KMS-11 (cell line): ENCODE results near the gene PLEKHG1.

Source experiments
- H2AFZ ChIP-seq: fragments of 200-600 bp; sonication (generic); 2 replicates; pipeline ENCODE4 v1.6.1; 2016; ENCODE audit warnings: antibody characterized with exemption, mixed run types, low read depth
- H3K27ac ChIP-seq: fragments of 200-600 bp; sonication (generic); 2 replicates; pipeline ENCODE4 v1.6.1; 2016; ENCODE audit warnings: mild to moderate bottlenecking, mixed run types
- H3K27me3 ChIP-seq: fragments of 200-600 bp; sonication (generic); 2 replicates; pipeline ENCODE4 v1.6.1; 2017; ENCODE audit warnings: mild to moderate bottlenecking, low read depth, mixed run types, moderate library complexity; ENCODE audit not compliant: insufficient read depth
- H3K36me3 ChIP-seq: fragments of 200-600 bp; sonication (generic); 2 replicates; pipeline ENCODE4 v1.6.1; 2017; ENCODE audit warnings: mild to moderate bottlenecking, mixed run types; ENCODE audit not compliant: insufficient read depth
- H3K4me1 ChIP-seq: fragments of 200-600 bp; sonication (generic); 2 replicates; pipeline ENCODE4 v1.6.1; 2016; ENCODE audit warnings: mild to moderate bottlenecking, low read depth, mixed run types; ENCODE audit not compliant: poor library complexity, severe bottlenecking
- H3K4me2 ChIP-seq: fragments of 200-600 bp; sonication (generic); 2 replicates; pipeline ENCODE4 v1.7.0; 2016; ENCODE audit warnings: mild to moderate bottlenecking, mixed run types
- H3K4me3 ChIP-seq: fragments of 200-600 bp; sonication (generic); IDR thresholded peaks from 2 replicates; pipeline ENCODE4 v1.6.1; 2017; ENCODE audit warnings: low read depth, low read length, mixed read lengths; ENCODE audit not compliant: insufficient read depth
- H3K79me2 ChIP-seq: fragments of 200-600 bp; sonication (generic); 2 replicates; pipeline ENCODE4 v1.6.1; 2016; ENCODE audit warnings: low read depth, mixed run types; ENCODE audit not compliant: insufficient read depth
- H3K9ac ChIP-seq: fragments of 200-600 bp; sonication (generic); 2 replicates; pipeline ENCODE4 v1.6.1; 2016; ENCODE audit warnings: mild to moderate bottlenecking, mixed run types
- H4K20me1 ChIP-seq: fragments of 200-600 bp; sonication (generic); 2 replicates; pipeline ENCODE4 v1.6.1; 2016; ENCODE audit warnings: mild to moderate bottlenecking, mixed run types; ENCODE audit not compliant: insufficient read depth
- TF ChIP-seq, protein P1 (sequence below): fragments of 200-600 bp; sonication (generic); conservative IDR thresholded peaks from 2 replicates; pipeline ENCODE4 v1.6.1; 2017; ENCODE audit warnings: low read depth, mild to moderate bottlenecking, antibody characterized with exemption, low read length, moderate library complexity, mixed read lengths

Gene PLEKHG1

DNA sequence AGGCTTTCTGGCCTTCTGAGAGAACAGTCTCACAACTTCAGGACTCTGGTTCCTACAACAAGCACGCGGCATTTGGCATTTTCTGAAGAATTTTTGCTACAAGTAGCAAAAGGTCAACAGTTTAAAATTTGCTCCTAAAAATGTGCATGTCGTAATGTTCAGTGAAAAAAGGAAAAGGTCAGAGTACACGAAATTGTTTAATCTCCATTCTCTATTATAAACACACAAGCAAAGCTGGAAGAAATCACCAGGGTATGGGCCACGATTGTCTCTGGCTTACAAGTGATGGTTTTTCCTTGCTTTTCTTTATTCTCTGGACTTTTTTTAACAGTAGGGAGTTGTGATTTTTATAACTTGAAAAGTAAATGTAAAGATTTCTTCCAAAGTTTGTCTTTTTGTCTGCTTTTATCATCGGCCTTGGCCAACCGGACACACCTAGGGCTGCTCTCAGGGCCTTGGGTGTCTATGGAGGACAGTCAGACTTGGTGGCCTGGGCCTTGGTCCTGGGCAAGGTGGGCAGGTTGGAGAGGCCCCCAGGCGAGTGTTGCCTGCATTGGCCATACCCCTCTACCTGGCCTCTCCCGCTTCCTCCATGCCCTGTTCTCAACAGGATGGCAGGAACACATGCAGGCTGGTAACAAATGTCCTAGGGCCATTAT, 32.4 kb downstream of the PLEKHG1 start:
- H3K79me2 ChIP-seq, result no peaks in the 10 kb centered on the region
- H3K36me3 ChIP-seq, result no peaks in the 10 kb centered on the region
- H3K27me3 ChIP-seq, result no peaks in the 10 kb centered on the region
- H3K4me3 ChIP-seq, result no peak overlapping the region
- no peak overlapping the region for H2AFZ ChIP-seq
- no peak overlapping the region for H3K27ac ChIP-seq
- TF ChIP-seq, protein P1, sequence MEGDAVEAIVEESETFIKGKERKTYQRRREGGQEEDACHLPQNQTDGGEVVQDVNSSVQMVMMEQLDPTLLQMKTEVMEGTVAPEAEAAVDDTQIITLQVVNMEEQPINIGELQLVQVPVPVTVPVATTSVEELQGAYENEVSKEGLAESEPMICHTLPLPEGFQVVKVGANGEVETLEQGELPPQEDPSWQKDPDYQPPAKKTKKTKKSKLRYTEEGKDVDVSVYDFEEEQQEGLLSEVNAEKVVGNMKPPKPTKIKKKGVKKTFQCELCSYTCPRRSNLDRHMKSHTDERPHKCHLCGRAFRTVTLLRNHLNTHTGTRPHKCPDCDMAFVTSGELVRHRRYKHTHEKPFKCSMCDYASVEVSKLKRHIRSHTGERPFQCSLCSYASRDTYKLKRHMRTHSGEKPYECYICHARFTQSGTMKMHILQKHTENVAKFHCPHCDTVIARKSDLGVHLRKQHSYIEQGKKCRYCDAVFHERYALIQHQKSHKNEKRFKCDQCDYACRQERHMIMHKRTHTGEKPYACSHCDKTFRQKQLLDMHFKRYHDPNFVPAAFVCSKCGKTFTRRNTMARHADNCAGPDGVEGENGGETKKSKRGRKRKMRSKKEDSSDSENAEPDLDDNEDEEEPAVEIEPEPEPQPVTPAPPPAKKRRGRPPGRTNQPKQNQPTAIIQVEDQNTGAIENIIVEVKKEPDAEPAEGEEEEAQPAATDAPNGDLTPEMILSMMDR, result no peak
- no peaks in the 10 kb centered on the region for H4K20me1 ChIP-seq
- H3K4me1 ChIP-seq, result no peaks in the 10 kb centered on the region
- H3K9ac ChIP-seq, result no peak overlapping the region
- no peak overlapping the region for H3K4me2 ChIP-seq

DNA sequence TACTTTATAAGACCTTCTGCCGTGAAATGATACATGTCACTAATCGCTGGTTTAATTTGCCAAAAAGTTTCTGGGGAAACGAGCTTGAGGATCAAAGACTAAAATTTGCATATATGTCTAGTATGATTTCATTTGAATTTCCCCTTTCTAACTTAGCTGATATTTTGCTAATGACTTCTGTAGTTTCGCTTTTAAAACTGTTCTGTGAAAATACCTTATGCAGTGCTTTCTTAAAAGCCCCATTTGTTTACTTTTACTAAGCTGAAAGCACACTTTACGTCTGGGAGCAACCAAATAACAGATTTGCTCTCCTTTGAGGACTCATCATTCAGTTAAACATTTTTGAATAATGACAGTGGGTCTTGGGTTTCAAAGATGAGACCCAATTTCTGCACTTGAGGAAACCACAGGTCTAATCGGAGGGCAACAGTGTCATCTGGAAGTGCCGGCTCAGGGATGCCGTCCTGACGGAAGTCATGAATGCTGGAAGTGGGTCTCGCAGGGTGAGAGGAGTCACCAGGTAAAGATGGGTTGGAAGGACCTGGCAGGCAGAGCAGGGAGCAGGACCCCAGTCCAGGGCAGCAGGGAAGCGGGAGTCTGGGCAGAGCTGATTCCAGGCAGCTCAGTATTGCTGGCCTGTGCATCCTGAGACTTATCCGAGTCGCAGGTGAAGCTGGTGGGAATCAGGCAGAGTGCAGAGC, 33.2 kb downstream of the PLEKHG1 start:
- H3K4me1 ChIP-seq, result no peaks in the 10 kb centered on the region
- H3K79me2 ChIP-seq, result no peaks in the 10 kb centered on the region
- H3K4me2 ChIP-seq, result no peak overlapping the region
- TF ChIP-seq, protein P1, result no peak
- H3K9ac ChIP-seq, result no peak overlapping the region
- H3K4me3 ChIP-seq, result no peak overlapping the region
- no peaks in the 10 kb centered on the region for H3K36me3 ChIP-seq
- no peak overlapping the region for H3K27ac ChIP-seq
- no peak overlapping the region for H2AFZ ChIP-seq
- no peaks in the 10 kb centered on the region for H3K27me3 ChIP-seq
- H4K20me1 ChIP-seq, result no peaks in the 10 kb centered on the region

DNA sequence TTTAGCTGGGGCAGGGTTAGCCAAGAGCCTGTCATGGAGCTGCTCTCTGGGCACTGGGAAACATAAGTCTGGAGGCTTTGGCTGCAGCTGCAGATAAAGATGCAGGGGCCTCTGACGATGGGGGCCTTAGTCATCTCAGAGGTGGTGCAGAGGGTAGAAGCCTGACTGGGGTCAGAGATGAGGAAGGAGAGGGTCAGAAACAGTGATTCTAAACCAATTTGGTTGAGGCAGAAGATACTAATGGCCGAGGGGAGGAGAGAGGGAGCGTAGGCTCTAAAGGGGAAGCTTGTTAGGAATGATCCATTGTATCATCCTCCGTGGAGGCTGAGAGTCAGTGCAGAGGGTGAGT, 33.8 kb downstream of the PLEKHG1 start:
- Histone ChIP-seq H3K36me3 (no peaks in the 10 kb centered on the region), H3K4me1 (no peaks in the 10 kb centered on the region), H4K20me1 (no peaks in the 10 kb centered on the region), H3K27me3 (no peaks in the 10 kb centered on the region), H3K9ac (no peak overlapping the region), H3K4me3 (no peak overlapping the region), H2AFZ (no peak overlapping the region), H3K79me2 (no peaks in the 10 kb centered on the region), H3K4me2 (no peak overlapping the region), H3K27ac (no peak overlapping the region)
- TF ChIP-seq, protein P1, result no peak

DNA sequence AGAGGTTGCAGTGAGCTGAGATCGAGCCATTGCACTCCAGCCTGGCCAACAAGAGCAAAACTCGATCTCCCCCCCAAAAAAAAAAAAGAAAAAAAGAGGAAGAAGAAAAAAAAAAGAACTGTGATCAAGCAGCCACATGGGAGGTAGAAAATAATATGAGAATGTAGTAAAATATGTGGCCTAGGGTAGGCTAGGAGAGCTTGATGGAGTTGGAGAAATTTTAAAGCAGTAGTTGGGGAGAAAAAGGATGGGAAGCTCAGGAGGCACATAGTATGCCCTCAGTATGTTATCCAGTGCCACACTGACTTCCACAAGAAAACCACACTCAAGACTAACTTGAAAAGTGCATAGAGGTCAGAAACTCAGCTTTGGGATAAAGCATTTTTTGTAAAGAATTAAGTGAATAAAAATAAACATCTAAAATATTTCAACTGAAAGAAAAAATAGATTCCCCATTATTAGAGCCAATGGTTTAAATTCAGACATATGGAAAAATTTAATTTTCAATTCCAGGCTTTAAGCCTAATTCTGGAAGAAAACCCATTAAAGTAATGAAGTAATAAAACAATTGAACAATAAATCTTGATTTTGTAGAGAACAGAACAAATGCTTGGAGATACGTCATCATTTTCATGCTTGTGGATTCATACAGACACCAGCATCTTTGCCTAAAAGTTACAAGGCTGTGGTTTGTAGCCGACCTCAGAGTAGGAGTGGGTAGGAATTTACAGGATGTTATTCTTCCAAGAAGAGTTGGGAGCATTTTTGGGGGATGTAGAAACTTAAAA, 34.7 kb downstream of the PLEKHG1 start:
- H3K4me1 ChIP-seq, result no peaks in the 10 kb centered on the region
- H2AFZ ChIP-seq, result no peak overlapping the region
- no peak overlapping the region for H3K4me3 ChIP-seq
- no peaks in the 10 kb centered on the region for H3K79me2 ChIP-seq
- H3K27ac ChIP-seq, result no peak overlapping the region
- H3K9ac ChIP-seq, result no peak overlapping the region
- H3K36me3 ChIP-seq, result no peaks in the 10 kb centered on the region
- no peaks in the 10 kb centered on the region for H3K27me3 ChIP-seq
- H4K20me1 ChIP-seq, result no peaks in the 10 kb centered on the region
- no peak overlapping the region for H3K4me2 ChIP-seq
- TF ChIP-seq, protein P1, result no peak
